Measurements from ENCODE around the gene KDM4F. TPM values are rescaled to one million over a fixed set of nuclear protein-coding genes. Genes with fewer than 3 reads are reported as not detected.

KDM4F gene
- total RNA-seq, 1 donor: not detected

DNA sequence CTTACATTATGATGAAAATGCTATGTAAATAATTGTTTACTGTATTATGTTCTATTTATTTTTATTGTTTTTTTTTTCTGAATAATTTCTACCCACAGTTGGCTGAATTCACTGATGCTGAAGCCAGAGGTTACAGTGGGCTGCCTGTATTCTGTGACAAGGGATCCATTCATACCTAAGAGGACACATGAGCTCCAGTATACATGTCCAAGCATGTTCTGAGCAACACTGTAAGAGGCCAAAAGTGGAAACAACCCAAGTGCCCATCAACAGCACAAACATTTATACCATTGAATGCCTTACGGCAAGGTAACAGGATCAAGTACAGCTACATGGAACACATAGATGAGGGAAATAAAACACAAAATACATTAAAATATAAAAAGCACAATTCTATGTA lies 16.1 kb downstream of the KDM4F start:
- TF ChIP-seq CTCF (IDR thresholded peaks at IDR 0.05; ENCODE audit: insufficient read depth, low read depth, low read length): no peak
- H3K4me3 ChIP-seq (ENCODE audit: low read depth, low read length): no peak overlapping the region
- DNase-seq (ENCODE audit: low read depth): no peak

DNA sequence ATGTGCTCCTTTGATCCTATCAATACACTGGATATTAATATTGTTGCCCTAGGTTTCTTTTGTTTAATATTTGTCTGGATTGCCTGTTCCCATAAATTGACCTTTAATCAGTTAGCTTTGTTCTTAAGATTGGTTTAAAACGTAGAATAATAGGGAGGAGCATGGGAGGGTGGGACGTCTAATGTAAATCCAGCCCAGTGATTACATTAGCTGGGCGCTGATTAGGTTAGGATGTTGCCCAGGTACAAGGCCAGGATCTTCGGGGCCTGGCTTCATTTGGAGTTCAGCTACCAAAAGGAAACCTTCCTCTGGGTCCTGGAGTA lies 17.5 kb downstream of the KDM4F start, which contains the start of gene SRSF8:
TSS of gene SRSF8 (plus strand) at position 204 of the 323 bp plus-strand sequence. CDS start 308 bp downstream, outside the sequence.
- no peak for TF ChIP-seq CTCF (IDR thresholded peaks at IDR 0.05; ENCODE audit: insufficient read depth, low read depth, low read length)
- DNase-seq (ENCODE audit: low read depth): no peak
- H3K4me3 ChIP-seq (ENCODE audit: low read depth, low read length): peak within 1 kb of the TSS; percentile 70

DNA sequence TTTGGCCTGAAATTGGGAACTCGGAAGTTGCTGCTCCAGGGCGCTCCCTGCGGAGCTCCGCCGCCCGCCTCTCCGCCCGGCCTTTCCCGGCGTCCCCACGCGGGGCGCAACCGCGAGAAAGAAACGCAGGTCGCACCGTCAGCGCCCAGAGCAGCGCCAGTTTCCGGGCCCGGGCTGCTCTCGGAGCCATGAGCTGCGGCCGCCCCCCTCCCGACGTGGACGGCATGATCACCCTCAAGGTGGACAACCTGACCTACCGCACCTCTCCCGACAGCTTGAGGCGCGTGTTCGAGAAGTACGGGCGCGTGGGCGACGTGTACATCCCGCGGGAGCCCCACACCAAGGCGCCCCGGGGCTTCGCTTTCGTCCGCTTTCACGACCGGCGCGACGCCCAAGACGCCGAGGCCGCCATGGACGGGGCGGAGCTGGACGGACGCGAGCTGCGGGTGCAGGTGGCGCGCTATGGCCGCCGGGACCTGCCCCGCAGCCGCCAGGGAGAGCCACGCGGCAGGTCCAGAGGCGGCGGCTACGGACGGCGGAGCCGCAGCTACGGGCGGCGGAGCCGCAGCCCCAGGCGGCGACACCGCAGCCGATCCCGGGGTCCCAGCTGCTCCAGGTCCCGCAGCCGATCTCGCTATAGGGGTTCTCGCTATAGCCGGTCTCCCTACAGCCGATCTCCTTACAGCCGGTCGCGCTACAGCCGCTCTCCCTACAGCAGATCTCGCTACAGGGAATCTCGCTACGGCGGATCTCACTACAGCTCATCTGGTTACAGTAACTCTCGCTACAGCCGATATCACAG lies 18.0 kb downstream of the KDM4F start:
- TF ChIP-seq CTCF (IDR thresholded peaks at IDR 0.05; ENCODE audit: insufficient read depth, low read depth, low read length): peak; percentile 61
- DNase-seq (ENCODE audit: low read depth): peak; percentile 75
- H3K4me3 ChIP-seq (ENCODE audit: low read depth, low read length): peak overlapping the region; percentile 70

DNA sequence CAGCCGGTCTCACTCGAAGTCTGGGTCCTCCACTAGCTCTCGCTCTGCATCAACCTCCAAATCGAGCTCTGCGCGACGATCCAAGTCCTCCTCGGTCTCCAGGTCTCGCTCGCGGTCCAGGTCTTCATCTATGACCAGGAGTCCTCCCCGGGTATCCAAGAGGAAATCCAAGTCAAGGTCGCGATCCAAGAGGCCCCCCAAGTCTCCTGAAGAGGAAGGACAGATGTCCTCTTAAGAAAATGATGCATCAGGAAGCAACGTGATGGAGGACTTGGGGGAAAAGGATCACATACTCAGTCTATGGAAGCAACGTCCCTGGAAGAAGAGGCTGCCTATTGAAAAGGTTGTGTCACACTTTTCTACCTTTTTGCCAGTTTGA lies 18.6 kb downstream of the KDM4F start:
- DNase-seq (ENCODE audit: low read depth): no peak
- H3K4me3 ChIP-seq (ENCODE audit: low read depth, low read length): peak overlapping the region; percentile 70
- TF ChIP-seq CTCF (IDR thresholded peaks at IDR 0.05; ENCODE audit: insufficient read depth, low read depth, low read length): no peak

GRCh38 chr11:95068549-95068948 lies 19.3 kb downstream of the KDM4F start:
- TF ChIP-seq CTCF (IDR thresholded peaks at IDR 0.05; ENCODE audit: insufficient read depth, low read depth, low read length): no peak
- peak overlapping the region; percentile 70 for H3K4me3 ChIP-seq (ENCODE audit: low read depth, low read length)
- DNase-seq (ENCODE audit: low read depth): peak; percentile 95

- no peak for DNase-seq (ENCODE audit: low read depth)
- TF ChIP-seq CTCF (IDR thresholded peaks at IDR 0.05; ENCODE audit: insufficient read depth, low read depth, low read length): no peak
Measured at GRCh38 chr11:95070471-95070870, 21.2 kb downstream of the KDM4F start.

DNA sequence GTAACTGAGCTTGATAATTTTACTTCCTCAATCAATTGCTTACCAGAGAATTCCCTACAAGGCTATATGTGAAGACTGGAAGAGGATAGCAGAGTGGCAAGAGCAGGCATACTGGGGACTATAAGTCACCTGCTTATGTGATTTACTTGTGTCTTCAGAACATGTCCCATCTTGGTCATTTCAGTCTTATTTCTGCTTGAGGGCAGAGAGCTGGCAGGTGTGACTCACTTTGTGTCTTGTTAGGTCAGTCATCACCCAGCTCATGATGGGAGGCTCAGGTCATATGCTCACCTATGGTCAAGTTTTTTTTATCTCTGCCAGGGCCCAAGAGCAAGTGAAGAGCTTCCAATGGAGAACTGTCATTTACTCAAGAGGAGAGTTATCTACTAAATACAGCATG lies 23.7 kb downstream of the KDM4F start:
- no peak for TF ChIP-seq CTCF (IDR thresholded peaks at IDR 0.05; ENCODE audit: insufficient read depth, low read depth, low read length)
- H3K4me3 ChIP-seq (ENCODE audit: low read depth, low read length): no peak overlapping the region
- no peak for DNase-seq (ENCODE audit: low read depth)

More at GRCh38 chr11:95070471-95070870, 21.2 kb downstream of the KDM4F start:
- no peak overlapping the region for H3K4me3 ChIP-seq (ENCODE audit: low read depth, low read length)

Data from fibroblast of villous mesenchyme (primary cell).